Fibroblast of pulmonary artery (primary cell): ENCODE measurements around the gene EFCAB6.

Experiments used
- DNase-seq: peaks from one replicate; pipeline ENCODE4 v3.0.0-alpha.2; 2010; ENCODE audit warnings: low read depth
- H3K4me3 ChIP-seq: replicated peaks from 2 replicates; pipeline ENCODE4 v1.5.1; 2011; ENCODE audit warnings: low read depth, mild to moderate bottlenecking, control low read depth, low read length, moderate library complexity
- CTCF ChIP-seq: IDR thresholded peaks from 2 replicates; pipeline ENCODE4 v1.5.1; 2011; ENCODE audit warnings: mild to moderate bottlenecking, control low read depth, low read length, inconsistent platforms; ENCODE audit errors: missing control alignments

Gene EFCAB6

GRCh38 chr22:43847376-43848289, 35.5 kb upstream of the EFCAB6 start:
- no peak for TF ChIP-seq CTCF
- no peak for DNase-seq
- no peak overlapping the region for H3K4me3 ChIP-seq

- no peak overlapping the region for H3K4me3 ChIP-seq
- no peak for TF ChIP-seq CTCF
- DNase-seq = no peak
Observed at GRCh38 chr22:43846966-43847365, 34.9 kb upstream of the EFCAB6 start.

- DNase-seq = no peak
- TF ChIP-seq CTCF = no peak
- H3K4me3 ChIP-seq = no peak overlapping the region
Observed at GRCh38 chr22:43845981-43846380, 33.9 kb upstream of the EFCAB6 start.

DNA sequence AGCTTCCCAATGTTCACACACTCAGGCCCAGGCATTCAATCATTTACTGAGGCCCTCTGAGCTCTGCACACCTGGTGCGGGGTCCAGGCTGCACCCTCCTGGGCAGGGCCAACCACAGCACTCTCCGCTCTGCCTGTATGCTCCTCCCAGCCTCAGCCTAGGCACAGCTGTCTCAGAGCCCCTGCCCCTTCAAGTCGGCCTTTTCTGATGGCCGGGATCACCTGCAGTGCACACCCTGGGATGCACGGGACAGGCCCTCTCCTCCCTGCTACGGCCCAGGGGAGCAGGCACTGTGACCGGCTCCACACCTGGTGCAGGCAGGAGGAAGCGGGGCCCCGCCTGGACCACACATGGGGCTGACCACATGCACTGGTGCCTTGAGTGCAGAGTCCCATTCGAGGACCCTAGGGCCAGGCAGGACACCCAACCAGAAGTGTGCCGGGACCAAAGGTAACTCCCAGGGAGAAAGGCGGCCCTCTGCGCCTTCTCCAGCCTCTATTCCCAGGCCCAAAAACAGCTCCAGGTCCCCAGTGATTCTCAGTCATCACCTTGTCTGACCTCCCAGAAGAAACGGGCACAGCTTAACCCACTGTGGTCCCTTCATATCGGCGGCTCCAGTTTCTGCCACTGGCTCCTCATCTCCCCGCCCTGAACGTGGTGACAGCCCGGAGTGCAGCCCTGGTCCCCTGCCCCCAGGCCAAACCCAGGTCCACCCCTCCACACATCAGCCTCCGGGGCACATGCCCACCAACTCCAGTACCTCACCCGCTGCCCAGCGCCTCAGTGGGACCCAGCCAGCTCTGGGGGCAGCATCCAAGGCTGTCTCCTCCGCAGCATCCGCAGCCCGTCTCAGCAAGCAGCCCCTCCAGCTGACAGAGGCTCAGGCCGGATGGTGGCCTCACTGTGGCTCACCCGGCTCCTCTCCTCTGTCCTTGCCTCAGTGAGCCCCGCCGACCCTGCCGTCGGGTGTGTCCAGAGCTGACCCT, 32.7 kb upstream of the EFCAB6 start:
- no peak for TF ChIP-seq CTCF
- no peak overlapping the region for H3K4me3 ChIP-seq
- DNase-seq = no peak

- no peak overlapping the region for H3K4me3 ChIP-seq
- no peak for TF ChIP-seq CTCF
- no peak for DNase-seq
Observed at GRCh38 chr22:43843783-43844530, 31.9 kb upstream of the EFCAB6 start.

GRCh38 chr22:43841742-43842141, 29.6 kb upstream of the EFCAB6 start:
- no peak for DNase-seq
- no peak overlapping the region for H3K4me3 ChIP-seq
- no peak for TF ChIP-seq CTCF
